CD4-positive, alpha-beta T cell treated with Interleukin-4 for 4 hours (primary cell): ENCODE measurements around the gene MTSS2.
"Not testable (repeated sequence)": the region's sequence is repeated elsewhere in the genome, so short reads cannot be mapped to it uniquely, and the experiment has no call there.

Experiments used
- DNase-seq: peaks from one replicate; pipeline ENCODE4 v3.0.0-alpha.2; 2020

Gene MTSS2

DNA sequence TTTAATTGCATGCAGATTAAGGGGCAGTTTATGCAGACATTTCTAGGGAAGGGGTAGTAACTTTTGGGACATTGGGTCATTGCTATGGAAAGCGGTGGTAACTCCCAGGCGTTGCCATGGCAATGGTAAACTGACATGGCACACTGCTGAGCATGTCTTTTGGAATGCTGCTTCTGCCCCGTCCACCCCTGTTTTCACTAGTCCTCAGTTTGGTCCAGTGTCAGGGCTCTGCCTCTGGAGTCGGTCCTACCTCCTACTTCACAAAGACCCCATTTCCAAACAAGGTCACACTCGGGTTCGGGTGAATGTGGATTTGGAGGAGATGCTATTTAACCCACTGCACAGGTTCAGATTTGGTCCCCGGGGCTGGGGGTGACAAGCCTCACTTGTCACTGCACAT, 36.6 kb downstream of the MTSS2 start:
- DNase-seq = no peak

DNA sequence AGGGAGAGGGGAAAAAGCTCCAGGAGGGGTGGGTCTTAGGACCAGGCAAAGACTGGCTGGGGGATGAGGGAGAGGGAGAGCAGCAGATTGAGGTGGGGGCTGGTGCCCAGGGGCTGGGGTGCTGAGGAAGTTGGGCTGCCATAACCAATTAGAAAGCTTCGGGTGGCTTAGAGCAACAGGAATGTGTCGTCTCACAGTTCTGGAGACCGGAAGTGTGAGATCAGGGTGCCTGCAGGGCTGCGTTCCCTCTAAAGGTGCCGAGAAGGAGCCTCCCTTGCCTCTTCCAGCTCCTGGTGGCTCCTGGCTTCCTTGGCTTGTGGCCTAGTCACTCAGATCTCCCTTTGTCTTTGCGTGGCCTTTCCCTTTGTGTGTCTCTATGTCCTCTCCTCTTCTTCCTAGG, 37.2 kb downstream of the MTSS2 start:
- no peak for DNase-seq

DNA sequence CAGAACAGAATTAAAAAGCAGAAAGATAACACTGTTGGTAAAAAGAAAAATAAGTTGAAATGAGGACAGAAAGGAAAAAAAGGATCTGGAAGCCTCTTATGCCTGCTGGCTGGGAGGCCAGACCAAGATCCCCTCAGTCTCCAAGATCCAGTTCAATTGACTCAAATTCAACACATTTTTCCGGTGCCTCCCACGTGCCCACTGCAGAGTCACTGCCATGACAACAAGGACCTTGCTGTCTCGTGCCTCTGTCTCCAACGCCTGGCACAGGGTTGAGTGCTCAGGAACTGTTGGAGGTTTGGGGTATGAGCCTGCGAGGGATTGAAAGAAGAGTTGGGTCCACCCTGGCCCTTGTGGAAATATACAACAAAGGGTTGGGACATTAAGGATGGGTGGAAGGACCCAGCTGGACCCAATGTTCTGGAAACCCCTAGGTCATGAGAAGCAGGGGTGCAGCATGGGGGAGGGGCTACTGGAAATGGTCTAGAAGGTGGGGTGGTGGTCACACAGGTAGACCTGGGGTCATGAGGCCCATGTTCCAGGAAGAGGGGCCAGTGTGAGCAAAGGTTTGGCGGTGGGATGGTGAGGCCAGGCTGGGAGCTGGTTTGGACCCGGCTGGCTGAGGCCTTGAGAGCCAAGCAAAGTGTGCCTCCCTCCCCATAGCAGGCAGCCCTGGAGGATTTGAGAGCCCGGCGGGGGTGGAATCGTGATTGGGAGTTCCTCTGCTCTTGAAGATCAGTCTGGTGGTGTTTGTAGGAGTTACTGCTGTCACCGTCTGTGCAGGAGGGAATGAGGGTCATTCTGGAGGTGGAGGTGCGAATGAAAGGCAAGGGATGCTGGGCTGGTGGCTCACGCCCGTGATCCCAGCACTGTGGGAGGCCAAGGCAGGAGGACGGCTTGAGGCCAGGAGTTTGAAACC, 38.2 kb downstream of the MTSS2 start:
- no peak for DNase-seq

DNA sequence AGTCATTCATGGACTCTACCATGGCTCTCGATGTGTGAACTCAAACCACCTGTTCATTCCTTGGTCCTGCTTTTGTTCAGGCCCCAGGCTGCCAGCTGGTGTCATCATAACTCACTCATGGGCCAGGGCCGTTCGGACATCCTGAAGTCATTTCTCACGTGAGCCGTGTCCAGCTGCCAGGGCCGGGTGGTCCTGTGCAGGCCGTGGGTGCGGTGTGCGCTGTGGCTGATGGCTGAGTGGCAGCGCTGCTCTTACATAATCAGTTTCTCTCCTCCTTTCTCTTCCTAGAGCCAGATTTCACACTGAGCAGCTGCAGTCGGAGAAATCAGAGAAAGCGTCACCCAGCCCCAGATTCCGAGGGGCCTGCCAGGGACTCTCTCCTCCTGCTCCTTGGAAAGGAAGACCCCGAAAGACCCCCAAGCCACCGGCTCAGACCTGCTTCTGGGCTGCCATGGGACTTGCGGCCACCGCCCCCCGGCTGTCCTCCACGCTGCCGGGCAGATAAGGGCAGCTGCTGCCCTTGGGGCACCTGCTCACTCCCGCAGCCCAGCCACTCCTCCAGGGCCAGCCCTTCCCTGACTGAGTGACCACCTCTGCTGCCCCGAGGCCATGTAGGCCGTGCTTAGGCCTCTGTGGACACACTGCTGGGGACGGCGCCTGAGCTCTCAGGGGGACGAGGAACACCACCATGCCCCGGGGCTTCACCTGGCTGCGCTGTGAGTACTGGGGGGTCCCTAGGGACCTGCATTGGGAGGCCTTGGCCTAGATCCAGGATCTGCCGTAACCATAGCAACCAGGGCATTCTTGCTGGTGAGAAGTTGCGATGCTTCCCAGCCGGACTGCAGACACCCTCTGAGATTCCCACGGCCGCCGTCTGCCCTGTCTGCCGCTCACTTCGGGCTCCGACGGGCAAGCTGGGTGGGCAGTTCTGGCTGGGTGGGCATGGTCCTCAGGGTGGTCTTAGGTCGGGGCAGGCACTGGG, 39.3 kb downstream of the MTSS2 start, which contains the start of gene IL34:
Gene IL34, plus strand, starts transcription at position 300 of the 982 bp plus-strand sequence. Its CDS starts 389 bp downstream, at position 689.
- DNase-seq = no peak

DNA sequence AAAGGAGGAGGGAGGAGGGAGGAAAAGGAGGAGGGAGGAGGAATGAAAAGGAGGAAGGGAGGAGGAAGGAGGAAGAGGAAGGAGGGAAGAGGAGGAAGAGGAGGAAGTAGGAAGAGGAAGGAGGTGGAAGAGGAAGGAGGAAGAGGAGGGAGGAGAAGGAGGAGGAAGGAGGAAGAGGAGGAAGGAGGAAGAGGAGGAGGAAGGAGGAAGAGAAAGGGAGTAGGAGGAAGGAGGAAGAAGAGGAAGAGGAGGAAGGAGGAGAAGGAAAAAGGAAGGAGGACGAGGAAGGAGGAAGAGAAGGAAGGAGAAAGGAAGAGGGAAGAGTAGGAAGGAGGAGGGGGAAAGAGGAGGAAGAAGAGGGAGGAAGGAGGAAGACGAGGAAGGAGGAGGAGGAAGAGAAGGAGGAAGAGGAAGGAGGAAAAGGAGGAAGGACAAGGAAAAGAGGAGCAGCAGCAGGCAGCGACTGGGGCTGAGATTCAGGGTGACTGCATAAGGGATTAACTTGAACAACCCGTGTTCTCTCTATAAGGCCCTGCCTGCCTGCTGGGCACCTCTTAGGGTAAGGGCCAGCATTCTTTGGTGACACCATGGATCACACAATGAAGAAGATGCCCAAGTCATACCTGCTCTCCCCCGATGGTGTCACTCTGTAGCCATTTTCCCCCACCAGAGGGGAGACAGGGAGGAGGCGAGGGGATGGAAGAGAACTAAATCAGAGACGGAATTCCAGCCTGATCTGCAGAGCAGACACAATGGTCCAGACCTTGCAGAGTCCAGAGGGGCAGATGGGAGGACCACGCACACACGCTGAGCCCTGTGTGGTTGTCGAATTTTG, 40.9 kb downstream of the MTSS2 start:
- DNase-seq = no peak

DNA sequence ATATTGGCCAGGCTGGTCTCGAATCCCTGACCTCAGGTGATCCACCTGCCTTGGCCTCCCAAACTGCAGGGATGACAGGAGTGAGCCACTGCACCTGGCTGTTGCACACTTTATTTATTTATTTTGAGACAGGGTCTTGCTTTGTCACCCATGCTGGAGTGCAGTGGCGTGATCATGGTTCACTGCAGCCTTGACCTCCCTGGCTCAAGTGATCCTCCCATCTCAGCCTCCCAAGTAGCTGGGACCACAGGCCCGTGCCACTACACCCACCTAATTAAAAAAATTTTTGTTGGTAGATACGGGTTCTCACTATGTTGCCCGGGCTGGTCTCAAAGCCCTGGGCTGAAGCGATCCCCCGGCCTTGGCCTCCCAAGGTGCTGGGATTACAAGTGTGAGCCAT, 42.6 kb downstream of the MTSS2 start:
- not testable (repeated sequence) for DNase-seq

DNA sequence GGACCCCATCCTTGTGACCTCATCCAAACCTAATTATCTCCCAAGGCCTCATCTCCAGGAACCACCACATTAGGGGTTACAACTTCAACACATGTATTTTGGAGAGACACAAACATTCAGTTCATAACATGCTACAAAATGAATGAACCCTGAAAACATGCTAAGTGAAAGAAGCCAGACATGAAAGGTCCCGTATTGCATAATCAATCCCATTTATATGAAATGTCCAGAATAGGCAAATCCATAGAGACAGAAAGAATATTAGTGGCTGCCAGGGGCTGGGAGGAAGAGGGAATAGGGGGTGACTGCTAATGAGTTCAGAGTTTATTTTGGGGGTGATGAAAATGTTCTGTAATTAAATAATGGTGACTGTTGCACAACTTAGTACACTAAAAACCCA, 43.2 kb downstream of the MTSS2 start:
- DNase-seq = no peak

DNA sequence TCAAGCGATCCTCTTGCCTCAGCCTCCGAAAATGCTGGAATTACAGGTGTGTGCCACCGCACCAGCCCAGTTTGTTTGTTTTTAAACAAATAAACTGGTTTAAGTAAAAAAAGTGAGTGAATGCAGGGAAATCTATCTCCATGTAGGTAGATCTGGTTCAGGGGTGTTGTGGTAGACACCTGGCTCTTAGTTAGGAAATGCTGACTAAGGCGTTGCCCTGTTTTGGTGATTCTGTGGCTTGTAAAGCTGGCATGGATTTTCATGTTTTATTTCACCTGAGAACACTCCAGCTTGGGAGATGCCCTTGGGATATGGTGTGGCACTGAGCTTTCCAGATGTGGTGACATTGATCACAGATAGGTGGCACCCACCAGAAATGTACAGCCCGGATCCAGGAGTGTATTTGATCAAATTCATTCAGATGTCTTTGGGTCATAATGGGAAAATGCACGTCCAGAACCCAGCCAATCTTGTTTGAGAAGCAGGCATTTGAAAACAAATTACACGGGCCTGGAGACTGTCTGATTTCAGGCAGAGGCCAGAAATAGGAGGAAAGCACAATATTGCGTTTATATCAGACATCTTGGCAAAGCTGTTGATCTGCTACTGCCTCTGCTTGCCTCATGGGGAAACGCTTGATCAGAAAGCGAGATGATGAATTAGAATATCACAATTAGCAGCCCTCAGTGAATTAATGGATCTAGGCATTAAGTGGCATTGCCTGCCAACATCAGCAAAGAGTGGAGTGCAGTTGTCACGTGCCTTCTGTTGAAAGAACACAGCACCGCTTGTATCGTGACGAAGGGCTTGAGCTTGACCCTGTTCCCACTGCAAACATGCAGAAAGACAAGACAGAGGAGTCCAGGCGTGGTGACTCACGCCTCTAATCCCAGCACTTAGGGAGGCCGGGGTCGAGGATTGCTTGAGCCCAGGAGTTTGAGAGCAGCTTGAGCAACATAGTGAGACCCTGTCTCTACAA, 46.8 kb downstream of the MTSS2 start:
- DNase-seq = no peak
